Caco-2 (cell line): ENCODE measurements around the gene CC2D2A. TPM values are rescaled to one million over a fixed set of nuclear protein-coding genes. Genes with fewer than 3 reads are reported as not detected.
A peak's percentile ranks its signal among the peaks of the same experiment; 100 is the strongest.

ENCODE experiments used
- BruUV-seq: library from RNA; stranded (reverse); fragments of 400-500 nt; replicated peaks from 2 replicates; lab custom pipeline; 2021; lab: Mats Ljungman, UMichigan
- CTCF ChIA-PET: fragments of 300-600 bp; sonication (Branson Sonifier 250); formaldehyde crosslinking; loops from one replicate; lab custom pipeline; 2022; ENCODE audit warnings: antibody characterized with exemption; lab: Charles Lee
- POLR2A ChIA-PET: fragments of 300-600 bp; sonication (Branson Sonifier 250); formaldehyde crosslinking; loops from one replicate; lab custom pipeline; 2022; ENCODE audit warnings: antibody characterized with exemption; lab: Charles Lee
- DNase-seq, 2 experiments: peaks; one replicate each; pipeline versions ENCODE4 v3.0.0 to v3.0.0-alpha.2; 2020 to 2022
- H3K27me3 ChIP-seq: replicated peaks from 2 replicates; pipeline ENCODE4 v1.6.0; 2011; ENCODE audit warnings: low read length; ENCODE audit not compliant: control insufficient read depth, insufficient read depth
- H3K36me3 ChIP-seq: 2 replicates; pipeline ENCODE4 v1.5.1; 2011; ENCODE audit warnings: low read length; ENCODE audit not compliant: control insufficient read depth, insufficient read depth
- H3K4me1 ChIP-seq: fragments of 250-450 bp; sonication (Bioruptor Pico); 2 replicates; pipeline ENCODE4 v1.5.1; 2020; ENCODE audit warnings: mild to moderate bottlenecking
- H3K4me3 ChIP-seq: 2 replicates; pipeline ENCODE4 v1.5.1; 2011; ENCODE audit warnings: low read depth, mild to moderate bottlenecking, control low read depth, low read length
- H3K9me3 ChIP-seq: fragments of 250-450 bp; sonication (Bioruptor Pico); 2 replicates; pipeline ENCODE4 v1.5.1; 2020; ENCODE audit warnings: mild to moderate bottlenecking, moderate library complexity
- H3K27ac Mint-ChIP-seq: one replicate; pipeline ENCODE4 v1.8.0; 2022; ENCODE audit warnings: mixed read lengths; ENCODE audit not compliant: unreplicated experiment
- H3K27me3 Mint-ChIP-seq: one replicate; pipeline ENCODE4 v1.8.0; 2022; ENCODE audit warnings: mixed read lengths; ENCODE audit not compliant: insufficient read depth, unreplicated experiment
- H3K36me3 Mint-ChIP-seq: one replicate; pipeline ENCODE4 v1.8.0; 2022; ENCODE audit warnings: mild to moderate bottlenecking, mixed read lengths; ENCODE audit not compliant: insufficient read depth, unreplicated experiment
- H3K4me1 Mint-ChIP-seq: one replicate; pipeline ENCODE4 v1.8.0; 2022; ENCODE audit warnings: low read depth, mixed read lengths; ENCODE audit not compliant: unreplicated experiment
- H3K4me3 Mint-ChIP-seq: one replicate; pipeline ENCODE4 v1.8.0; 2022; ENCODE audit warnings: mild to moderate bottlenecking, moderate library complexity, mixed read lengths; ENCODE audit not compliant: unreplicated experiment
- H3K9me3 Mint-ChIP-seq: one replicate; pipeline ENCODE4 v1.8.0; 2022; ENCODE audit warnings: mixed read lengths; ENCODE audit not compliant: unreplicated experiment
- CTCF ChIP-seq, 2 experiments: fragments of 200-600 bp in 1 of 2; IDR thresholded peaks; 1 replicate in 1 of 2; 2 replicates in 1 of 2; pipeline versions ENCODE4 v1.5.1 to v1.8.0; 2011 to 2022; ENCODE audit warnings: antibody characterized with exemption in 1 of 2, control low read depth in 1 of 2, inconsistent platforms in 1 of 2, low read depth in 1 of 2, low read length in 1 of 2, mild to moderate bottlenecking in 1 of 2, moderate library complexity in 1 of 2; ENCODE audit not compliant: insufficient read depth in 1 of 2, severe bottlenecking in 1 of 2, unreplicated experiment in 1 of 2
- intact Hi-C: fragments of 100-400 bp; cut with micrococcal nuclease; formaldehyde crosslinking; loops from one replicate; pipeline ENCODE4 v1.10.0; 2022; ENCODE audit not compliant: unreplicated experiment
- total RNA-seq: library from RNA; stranded (reverse); gene quantifications from 2 replicates; pipeline ENCODE4 v1.2.3, GENCODE V29; 2022

The CC2D2A gene
- total RNA-seq, 1 experiment from 2014 or later, result 12.3 TPM

DNA sequence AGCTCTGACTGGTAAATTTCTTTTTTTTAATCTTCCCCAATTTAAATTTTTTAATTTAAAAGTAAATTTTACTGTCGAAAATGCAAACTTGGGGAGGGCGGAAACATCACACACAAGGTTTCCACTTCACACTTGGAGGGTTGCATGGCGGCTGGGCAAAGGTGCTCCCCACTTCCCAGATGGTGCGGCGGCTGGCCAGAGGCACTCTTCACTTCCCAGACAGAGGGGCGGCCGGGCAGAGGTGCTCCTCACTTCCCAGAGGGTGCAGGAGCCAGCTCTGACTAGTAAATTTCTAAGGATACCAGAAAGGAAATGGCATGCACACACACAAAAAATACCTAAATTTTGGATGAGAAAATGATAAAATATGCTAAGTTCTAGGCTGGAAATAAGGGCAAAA is 25.4 kb upstream of the CC2D2A start:
- BruUV-seq, result no TSS peak
- Histone ChIP-seq H3K9me3 (no peaks in the 10 kb centered on the region), H3K36me3 (no peaks in the 10 kb centered on the region), H3K27me3 (no peaks in the 10 kb centered on the region), H3K4me1 (no peaks in the 10 kb centered on the region), H3K4me3 (no peak overlapping the region)
- ChIA-PET POLR2A (no interaction called here), CTCF (no interaction called here)
- no peak for DNase-seq
- no peak for TF ChIP-seq CTCF (IDR thresholded peaks at IDR 0.05; ENCODE audit: insufficient read depth in 1 of 2, low read depth in 1 of 2, low read length in 1 of 2, severe bottlenecking in 1 of 2, unreplicated experiment in 1 of 2)
- Mint-ChIP-seq H3K27me3 (peaks cover 6% of the 10 kb centered on the region), H3K4me3 (no peak overlapping the region), H3K4me1 (no peaks in the 10 kb centered on the region), H3K36me3 (no peaks in the 10 kb centered on the region), H3K27ac (no peak overlapping the region), H3K9me3 (no peaks in the 10 kb centered on the region)
- intact Hi-C loops, result no loop called here

- H3K27me3 ChIP-seq, result no peaks in the 10 kb centered on the region
- H3K27ac Mint-ChIP-seq, result no peak overlapping the region
- CTCF ChIA-PET, result no interaction called here
- intact Hi-C loops, result no loop called here
- H3K27me3 Mint-ChIP-seq, result peaks cover 6% of the 10 kb centered on the region
- POLR2A ChIA-PET, result no interaction called here
- no peaks in the 10 kb centered on the region for H3K4me1 Mint-ChIP-seq
- no peaks in the 10 kb centered on the region for H3K9me3 ChIP-seq
- no peaks in the 10 kb centered on the region for H3K4me1 ChIP-seq
- no TSS peak for BruUV-seq
- H3K4me3 ChIP-seq, result no peak overlapping the region
- H3K9me3 Mint-ChIP-seq, result no peaks in the 10 kb centered on the region
- H3K36me3 Mint-ChIP-seq, result no peaks in the 10 kb centered on the region
- no peak for TF ChIP-seq CTCF (IDR thresholded peaks at IDR 0.05; ENCODE audit: insufficient read depth in 1 of 2, low read depth in 1 of 2, low read length in 1 of 2, severe bottlenecking in 1 of 2, unreplicated experiment in 1 of 2)
- H3K36me3 ChIP-seq, result no peaks in the 10 kb centered on the region
- peak in 1 of 2 experiments; percentile 3 for DNase-seq
- H3K4me3 Mint-ChIP-seq, result no peak overlapping the region
Observed at GRCh38 chr4:15444879-15445547, 24.7 kb upstream of the CC2D2A start.

DNA sequence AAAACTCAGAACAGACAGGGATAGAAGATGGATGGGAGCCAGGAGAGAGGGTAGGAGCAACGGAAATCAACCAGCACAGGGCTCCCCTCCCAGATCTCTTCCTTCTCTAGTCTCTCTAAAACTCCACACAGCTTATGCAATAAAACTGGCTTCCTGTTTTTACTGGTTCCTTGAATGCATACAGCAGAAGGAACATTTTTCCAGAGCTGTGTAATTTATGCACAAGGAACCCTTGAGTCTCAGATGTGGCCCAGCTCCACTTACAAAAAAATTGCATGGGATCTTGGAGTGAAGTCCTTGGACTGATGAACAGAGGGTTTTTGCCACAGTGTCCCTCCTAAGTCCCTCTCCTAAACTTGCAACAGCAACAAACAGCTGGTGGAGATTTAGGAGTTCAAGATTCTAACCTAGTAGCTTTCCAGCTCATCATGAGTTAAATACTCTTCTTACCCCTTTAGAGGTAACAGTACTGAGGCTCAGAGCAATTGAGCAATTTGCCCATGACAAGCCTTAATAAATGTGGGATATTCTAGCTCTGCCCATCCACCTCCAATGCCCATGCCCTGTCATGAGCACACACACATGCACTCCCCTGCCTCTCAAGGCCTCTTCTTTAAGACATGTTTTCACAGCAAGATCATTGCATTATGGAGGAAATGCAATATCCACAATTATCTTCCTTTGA is 18.4 kb upstream of the CC2D2A start:
- ChIA-PET CTCF (no interaction called here), POLR2A (no interaction called here)
- Mint-ChIP-seq H3K4me1 (peaks cover 11% of the 10 kb centered on the region), H3K27ac (no peak overlapping the region), H3K36me3 (no peaks in the 10 kb centered on the region), H3K9me3 (no peaks in the 10 kb centered on the region), H3K27me3 (no peaks in the 10 kb centered on the region), H3K4me3 (no peak overlapping the region)
- intact Hi-C loops, result loop anchor here (10.0 kb wide), 1 partner anchor 107 kb away; no protein-coding TSS in a partner anchor
- H3K4me3 ChIP-seq, result no peak overlapping the region
- no peak for TF ChIP-seq CTCF (IDR thresholded peaks at IDR 0.05; ENCODE audit: insufficient read depth in 1 of 2, low read depth in 1 of 2, low read length in 1 of 2, severe bottlenecking in 1 of 2, unreplicated experiment in 1 of 2)
- DNase-seq, result no peak
- BruUV-seq, result no TSS peak
- H3K9me3 ChIP-seq, result no peaks in the 10 kb centered on the region
- H3K4me1 ChIP-seq, result peaks cover 15% of the 10 kb centered on the region
- H3K27me3 ChIP-seq, result no peaks in the 10 kb centered on the region
- H3K36me3 ChIP-seq, result no peaks in the 10 kb centered on the region
